NT2/D1 (cell line): Measurements from ENCODE around the gene ZDHHC21.

Source experiments
- YY1 ChIP-seq: IDR thresholded peaks from 2 replicates; pipeline ENCODE4 v1.6.1; 2011; ENCODE audit not compliant: insufficient read length, insufficient read depth
- ZNF274 ChIP-seq: IDR thresholded peaks from 2 replicates; pipeline ENCODE4 v1.6.1; 2011; ENCODE audit warnings: mild to moderate bottlenecking, low read depth, low read length

DNA sequence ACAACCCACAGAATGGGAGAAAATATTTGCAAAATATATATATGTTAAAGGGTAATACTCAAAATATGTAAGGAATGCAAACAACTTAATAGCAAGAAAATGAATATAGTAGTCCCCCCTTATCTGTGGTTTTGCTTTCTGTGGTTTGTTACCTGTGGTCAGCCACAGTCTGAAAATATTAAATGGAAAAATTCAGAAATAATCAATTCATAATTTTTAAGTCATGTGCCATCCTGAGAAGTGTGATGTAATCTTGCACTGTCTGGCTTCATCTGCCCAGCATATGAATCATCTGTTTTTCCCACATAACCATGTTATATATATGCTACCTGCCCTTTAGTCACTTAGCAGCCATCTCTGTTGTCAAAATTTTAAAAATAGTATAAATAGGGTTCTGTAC, 17.6 kb upstream of the ZDHHC21 start:
- TF ChIP-seq ZNF274 (no peak), YY1 (no peak)
